ENCODE results near the gene ATP11B.
A peak's percentile ranks its signal among the peaks of the same experiment; 100 is the strongest.
"Not testable (repeated sequence)": the region's sequence is repeated elsewhere in the genome, so short reads cannot be mapped to it uniquely, and the experiment has no call there.

Gene ATP11B

DNA sequence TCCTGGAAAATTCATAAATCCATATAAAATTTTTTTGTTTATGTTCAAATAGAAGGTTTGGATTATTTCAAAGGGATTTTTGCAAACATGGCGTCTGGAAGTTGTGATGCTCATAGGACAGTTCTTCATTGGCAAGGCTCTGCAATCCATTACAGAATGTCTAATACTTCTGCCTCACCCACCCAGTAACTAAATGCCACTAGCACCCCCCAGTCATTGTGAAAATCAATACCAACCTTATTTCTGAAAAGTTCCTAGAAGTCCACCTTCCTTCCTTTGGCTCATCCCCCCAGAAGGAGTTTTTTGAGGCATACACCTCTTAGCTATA, 17.9 kb downstream of the ATP11B start:
- no peak overlapping the region for H3K9ac ChIP-seq (ENCODE audit: low read length)
- no peaks in the 10 kb centered on the region for H3K36me3 ChIP-seq (ENCODE audit: control insufficient read depth, insufficient read depth, low read length, severe bottlenecking)
- no peak for DNase-seq (ENCODE audit: low read depth)
- H3K9me3 ChIP-seq (ENCODE audit: control insufficient read depth, low read length) = no peaks in the 10 kb centered on the region
- no peaks in the 10 kb centered on the region for H3K27me3 ChIP-seq (replicated peaks; ENCODE audit: control insufficient read depth, insufficient read depth, low read length)
- H3K4me3 ChIP-seq (ENCODE audit: low read length) = no peak overlapping the region
- peaks cover 52% of the 10 kb centered on the region for H3K4me1 ChIP-seq (ENCODE audit: control insufficient read depth, insufficient read depth, low read length)

GRCh38 chr3:182812123-182812522, 18.8 kb downstream of the ATP11B start:
- Histone ChIP-seq H3K9ac (ENCODE audit: low read length) (no peak overlapping the region), H3K9me3 (ENCODE audit: control insufficient read depth, low read length) (no peaks in the 10 kb centered on the region), H3K27me3 (replicated peaks; ENCODE audit: control insufficient read depth, insufficient read depth, low read length) (no peaks in the 10 kb centered on the region), H3K4me1 (ENCODE audit: control insufficient read depth, insufficient read depth, low read length) (peaks cover 50% of the 10 kb centered on the region), H3K36me3 (ENCODE audit: control insufficient read depth, insufficient read depth, low read length, severe bottlenecking) (no peaks in the 10 kb centered on the region), H3K4me3 (ENCODE audit: low read length) (no peak overlapping the region)
- DNase-seq (ENCODE audit: low read depth) = no peak

- DNase-seq (ENCODE audit: low read depth) = no peak
- H3K4me3 ChIP-seq (ENCODE audit: low read length) = no peak overlapping the region
- no peaks in the 10 kb centered on the region for H3K9me3 ChIP-seq (ENCODE audit: control insufficient read depth, low read length)
- no peak overlapping the region for H3K9ac ChIP-seq (ENCODE audit: low read length)
- H3K36me3 ChIP-seq (ENCODE audit: control insufficient read depth, insufficient read depth, low read length, severe bottlenecking) = no peaks in the 10 kb centered on the region
- no peaks in the 10 kb centered on the region for H3K27me3 ChIP-seq (replicated peaks; ENCODE audit: control insufficient read depth, insufficient read depth, low read length)
- peaks cover 42% of the 10 kb centered on the region for H3K4me1 ChIP-seq (ENCODE audit: control insufficient read depth, insufficient read depth, low read length)
Measured at GRCh38 chr3:182814419-182815062, 21.2 kb downstream of the ATP11B start.

DNA sequence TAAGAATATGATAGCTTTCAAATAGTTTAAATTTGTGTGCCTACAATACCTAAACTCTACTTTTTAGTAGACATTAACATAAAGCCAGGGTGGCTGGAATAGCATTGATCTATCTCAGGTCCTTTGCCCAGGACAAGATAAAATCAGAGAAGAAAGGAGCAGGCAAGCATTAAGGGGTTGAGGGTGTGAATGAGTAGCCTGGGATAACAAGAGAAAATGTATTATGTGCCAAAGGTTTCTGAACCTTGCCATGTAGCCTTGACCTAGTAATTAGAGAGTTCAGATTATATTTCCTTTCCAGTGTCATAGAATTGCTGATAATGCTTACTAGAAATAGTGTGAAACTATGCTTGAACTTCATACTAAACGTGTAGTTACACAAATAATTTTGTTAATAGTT, 22.9 kb downstream of the ATP11B start:
- Histone ChIP-seq H3K27me3 (replicated peaks; ENCODE audit: control insufficient read depth, insufficient read depth, low read length) (no peaks in the 10 kb centered on the region), H3K4me3 (ENCODE audit: low read length) (peak overlapping the region; percentile 58), H3K9ac (ENCODE audit: low read length) (no peak overlapping the region), H3K4me1 (ENCODE audit: control insufficient read depth, insufficient read depth, low read length) (peaks cover 41% of the 10 kb centered on the region), H3K9me3 (ENCODE audit: control insufficient read depth, low read length) (no peaks in the 10 kb centered on the region), H3K36me3 (ENCODE audit: control insufficient read depth, insufficient read depth, low read length, severe bottlenecking) (peaks cover 7% of the 10 kb centered on the region)
- no peak for DNase-seq (ENCODE audit: low read depth)

DNA sequence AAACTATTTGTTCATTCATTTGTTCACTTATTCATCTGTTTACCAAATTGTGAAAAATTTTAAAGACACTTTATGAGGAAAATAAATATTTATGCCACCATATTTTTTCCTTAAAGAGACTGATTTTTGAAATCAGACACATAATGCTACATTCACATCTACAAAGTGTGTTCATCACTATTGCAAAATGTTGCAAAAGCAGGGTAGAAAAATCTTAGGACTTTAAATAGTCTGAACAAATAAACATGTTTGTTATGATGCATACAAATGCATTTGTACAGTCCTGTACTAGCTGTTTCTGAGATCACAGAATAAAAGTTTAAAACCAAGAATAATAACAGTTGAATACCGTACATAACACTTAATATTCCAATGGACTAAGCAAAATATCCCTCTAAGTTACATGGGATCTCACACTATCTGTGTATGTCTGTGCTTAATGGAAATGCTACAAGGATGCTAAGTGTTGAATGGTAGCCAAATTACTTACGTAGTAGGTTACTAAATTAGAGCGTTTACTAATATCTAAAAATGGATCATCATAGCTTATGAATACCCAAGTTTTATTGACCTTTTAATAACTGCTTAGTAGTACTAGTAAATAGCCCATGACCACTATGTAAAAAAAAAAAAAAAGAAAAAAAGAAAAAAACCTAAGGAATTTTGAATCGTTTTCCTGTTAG, 25.1 kb downstream of the ATP11B start:
- Histone ChIP-seq H3K4me3 (ENCODE audit: low read length) (no peak overlapping the region), H3K27me3 (replicated peaks; ENCODE audit: control insufficient read depth, insufficient read depth, low read length) (no peaks in the 10 kb centered on the region), H3K36me3 (ENCODE audit: control insufficient read depth, insufficient read depth, low read length, severe bottlenecking) (peaks cover 13% of the 10 kb centered on the region), H3K4me1 (ENCODE audit: control insufficient read depth, insufficient read depth, low read length) (peaks cover 36% of the 10 kb centered on the region), H3K9me3 (ENCODE audit: control insufficient read depth, low read length) (no peaks in the 10 kb centered on the region), H3K9ac (ENCODE audit: low read length) (no peak overlapping the region)
- peak; percentile 73 for DNase-seq (ENCODE audit: low read depth)

DNA sequence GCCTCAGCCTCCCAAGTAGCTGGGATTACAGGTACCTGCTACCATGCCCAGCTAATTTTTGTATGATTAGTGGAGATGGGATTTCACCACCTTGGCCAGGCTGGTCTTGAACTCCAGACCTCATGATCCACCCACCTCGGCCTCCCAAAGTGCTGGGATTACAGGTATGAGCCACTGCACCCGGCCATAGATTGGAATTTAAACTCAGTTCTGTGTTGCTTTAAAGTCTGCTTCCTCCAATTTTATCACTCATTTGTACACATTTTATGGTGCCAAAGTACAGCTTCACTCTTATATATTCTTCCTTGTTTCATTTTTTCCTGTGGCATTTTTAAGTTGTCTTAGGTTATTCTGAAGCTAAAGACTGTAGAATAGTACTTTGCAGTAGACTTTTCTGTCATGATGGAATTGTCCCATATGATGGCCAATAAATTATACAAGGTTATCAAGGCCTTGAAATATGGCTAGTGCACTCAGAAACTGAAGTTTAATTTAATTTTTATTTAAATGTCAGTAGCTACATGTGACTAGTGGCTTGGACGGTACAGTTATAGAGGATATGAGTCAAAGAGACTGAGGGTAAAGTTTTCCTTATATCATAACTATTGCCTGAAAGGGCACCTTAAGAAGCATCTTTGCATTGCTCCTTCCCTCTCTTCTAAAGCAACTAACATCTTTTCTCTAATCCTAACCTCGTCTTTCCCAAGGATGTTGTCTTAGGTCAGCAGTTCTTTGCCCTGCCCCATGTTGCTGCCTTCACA, 28.1 kb downstream of the ATP11B start:
- Histone ChIP-seq H3K36me3 (ENCODE audit: control insufficient read depth, insufficient read depth, low read length, severe bottlenecking) (peaks cover 13% of the 10 kb centered on the region), H3K27me3 (replicated peaks; ENCODE audit: control insufficient read depth, insufficient read depth, low read length) (no peaks in the 10 kb centered on the region), H3K4me3 (ENCODE audit: low read length) (no peak overlapping the region), H3K9ac (ENCODE audit: low read length) (no peak overlapping the region), H3K9me3 (ENCODE audit: control insufficient read depth, low read length) (no peaks in the 10 kb centered on the region), H3K4me1 (ENCODE audit: control insufficient read depth, insufficient read depth, low read length) (peaks cover 21% of the 10 kb centered on the region)
- no peak for DNase-seq (ENCODE audit: low read depth)

DNA sequence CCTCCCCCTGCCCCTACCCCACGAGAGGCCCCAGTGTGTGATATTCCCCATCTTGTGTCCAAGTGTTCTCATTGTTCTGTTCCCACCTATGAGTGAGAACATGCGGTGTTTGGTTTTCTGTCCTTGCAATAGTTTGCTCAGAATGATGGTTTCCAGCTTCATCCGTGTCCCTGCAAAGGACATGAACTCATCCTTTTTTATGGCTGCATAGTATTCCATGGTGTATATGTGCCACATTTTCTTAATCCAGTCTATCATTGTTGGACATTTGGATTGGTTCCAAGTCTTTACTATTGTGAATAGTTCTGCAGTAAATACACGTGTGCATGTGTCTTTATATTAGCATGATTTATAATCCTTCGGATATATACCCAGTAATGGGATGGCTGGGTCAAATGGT, 29.0 kb downstream of the ATP11B start:
- not testable (repeated sequence) for H3K4me3 ChIP-seq (ENCODE audit: low read length); H3K9me3 ChIP-seq (ENCODE audit: control insufficient read depth, low read length); H3K27me3 ChIP-seq (replicated peaks; ENCODE audit: control insufficient read depth, insufficient read depth, low read length); DNase-seq (ENCODE audit: low read depth); H3K9ac ChIP-seq (ENCODE audit: low read length)
- H3K36me3 ChIP-seq (ENCODE audit: control insufficient read depth, insufficient read depth, low read length, severe bottlenecking) = peaks cover 13% of the 10 kb centered on the region
- H3K4me1 ChIP-seq (ENCODE audit: control insufficient read depth, insufficient read depth, low read length) = peaks cover 16% of the 10 kb centered on the region

DNA sequence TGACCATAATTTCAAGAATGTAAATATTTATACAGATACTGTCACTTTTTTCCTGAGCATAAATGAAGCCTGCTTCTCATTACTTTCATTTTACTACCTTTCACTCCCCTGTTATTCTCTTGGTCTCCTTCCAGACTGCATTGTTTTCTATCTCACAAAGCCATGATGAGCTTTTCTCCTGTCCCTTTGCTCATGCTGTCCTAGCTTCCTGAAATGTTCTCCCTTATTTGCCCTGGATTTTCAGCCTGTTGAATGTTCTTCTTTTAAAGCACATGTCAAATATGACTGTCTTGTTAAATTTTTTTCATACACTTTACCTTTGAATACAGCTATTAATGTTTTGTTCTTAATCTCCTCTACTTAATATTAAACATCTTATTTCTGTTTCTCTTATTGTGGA, 31.7 kb downstream of the ATP11B start:
- no peak for DNase-seq (ENCODE audit: low read depth)
- H3K27me3 ChIP-seq (replicated peaks; ENCODE audit: control insufficient read depth, insufficient read depth, low read length) = no peaks in the 10 kb centered on the region
- no peaks in the 10 kb centered on the region for H3K9me3 ChIP-seq (ENCODE audit: control insufficient read depth, low read length)
- H3K4me3 ChIP-seq (ENCODE audit: low read length) = no peak overlapping the region
- H3K36me3 ChIP-seq (ENCODE audit: control insufficient read depth, insufficient read depth, low read length, severe bottlenecking) = peaks cover 23% of the 10 kb centered on the region
- H3K9ac ChIP-seq (ENCODE audit: low read length) = no peak overlapping the region
- peaks cover 6% of the 10 kb centered on the region for H3K4me1 ChIP-seq (ENCODE audit: control insufficient read depth, insufficient read depth, low read length)

GRCh38 chr3:182829761-182830405, 36.6 kb downstream of the ATP11B start:
- Histone ChIP-seq H3K9me3 (ENCODE audit: control insufficient read depth, low read length) (no peaks in the 10 kb centered on the region), H3K27me3 (replicated peaks; ENCODE audit: control insufficient read depth, insufficient read depth, low read length) (no peaks in the 10 kb centered on the region), H3K9ac (ENCODE audit: low read length) (no peak overlapping the region), H3K4me1 (ENCODE audit: control insufficient read depth, insufficient read depth, low read length) (peaks cover 2% of the 10 kb centered on the region), H3K4me3 (ENCODE audit: low read length) (no peak overlapping the region), H3K36me3 (ENCODE audit: control insufficient read depth, insufficient read depth, low read length, severe bottlenecking) (peaks cover 41% of the 10 kb centered on the region)
- DNase-seq (ENCODE audit: low read depth) = no peak

- Histone ChIP-seq H3K27me3 (replicated peaks; ENCODE audit: control insufficient read depth, insufficient read depth, low read length) (no peaks in the 10 kb centered on the region), H3K9me3 (ENCODE audit: control insufficient read depth, low read length) (no peaks in the 10 kb centered on the region), H3K36me3 (ENCODE audit: control insufficient read depth, insufficient read depth, low read length, severe bottlenecking) (peaks cover 69% of the 10 kb centered on the region), H3K9ac (ENCODE audit: low read length) (no peak overlapping the region), H3K4me1 (ENCODE audit: control insufficient read depth, insufficient read depth, low read length) (no peaks in the 10 kb centered on the region), H3K4me3 (ENCODE audit: low read length) (no peak overlapping the region)
- peak; percentile 67 for DNase-seq (ENCODE audit: low read depth)
Measured at GRCh38 chr3:182837855-182838454, 44.7 kb downstream of the ATP11B start.

- peak; percentile 15 for DNase-seq (ENCODE audit: low read depth)
- H3K9me3 ChIP-seq (ENCODE audit: control insufficient read depth, low read length) = no peaks in the 10 kb centered on the region
- H3K9ac ChIP-seq (ENCODE audit: low read length) = no peak overlapping the region
- no peaks in the 10 kb centered on the region for H3K27me3 ChIP-seq (replicated peaks; ENCODE audit: control insufficient read depth, insufficient read depth, low read length)
- peaks cover 63% of the 10 kb centered on the region for H3K36me3 ChIP-seq (ENCODE audit: control insufficient read depth, insufficient read depth, low read length, severe bottlenecking)
- H3K4me1 ChIP-seq (ENCODE audit: control insufficient read depth, insufficient read depth, low read length) = no peaks in the 10 kb centered on the region
- no peak overlapping the region for H3K4me3 ChIP-seq (ENCODE audit: low read length)
Measured at GRCh38 chr3:182843478-182843877, 50.2 kb downstream of the ATP11B start.

Data from adipocyte (in vitro differentiated cells).